GM12878 (cell line): ENCODE results near the gene BCAN. TPM values are rescaled to one million over a fixed set of nuclear protein-coding genes. Genes with fewer than 3 reads are reported as not detected.

ENCODE experiments used
- ATAC-seq: fragments of 200-7000 bp; cut with Tn5 transposase; 3 replicates; pipeline ENCODE4 v1.9.1; 2020; ENCODE audit warnings: mild to moderate bottlenecking, moderate library complexity
- BruUV-seq: library from RNA; stranded (reverse); fragments of 400-500 nt; replicated peaks from 2 replicates; lab custom pipeline; 2021; lab: Mats Ljungman, UMichigan
- CTCF ChIA-PET: fragments of 300-600 bp; sonication (Branson Sonifier 250); formaldehyde crosslinking; extraction: SDS; loops from one replicate; lab custom pipeline; 2021; ENCODE audit warnings: inconsistent platforms; lab: Yijun Ruan, JAX
- POLR2A ChIA-PET: fragments of 350-600 bp; formaldehyde crosslinking; extraction: SDS; loops from one replicate; lab custom pipeline; 2021; ENCODE audit warnings: inconsistent platforms; lab: Charles Lee
- RAD21 ChIA-PET: fragments of 300-600 bp; sonication (Branson Sonifier 250); formaldehyde crosslinking; loops from one replicate; lab custom pipeline; 2023; ENCODE audit warnings: antibody characterized with exemption; ENCODE audit not compliant: unreplicated experiment; lab: Charles Lee
- SMC1A ChIA-PET: fragments of 300-600 bp; sonication (Branson Sonifier 250); formaldehyde crosslinking; loops from one replicate; lab custom pipeline; 2023; ENCODE audit not compliant: unreplicated experiment, uncharacterized antibody; lab: Charles Lee
- DNase-seq: peaks from one replicate; pipeline ENCODE4 v3.0.0-alpha.2; 2011; ENCODE audit warnings: low read depth, low spot score
- FAIRE-seq: peaks from 3 replicates; lab custom pipeline; 2011; peaks lifted over from hg19 to GRCh38; lab: Jason Lieb, UNC
- H2AFZ ChIP-seq: 2 replicates; pipeline ENCODE4 v1.6.0; 2011; ENCODE audit warnings: low read depth, low read length, control low read depth; ENCODE audit not compliant: control insufficient read depth
- H3K27ac ChIP-seq: 2 replicates; pipeline ENCODE4 v1.5.1; 2011; ENCODE audit warnings: control low read depth; ENCODE audit not compliant: control insufficient read depth, insufficient read depth
- H3K27me3 ChIP-seq, 2 experiments: replicated peaks in 1 of 2; 2 replicates each; pipeline versions ENCODE4 v1.6.0 to v1.6.1; 2011; ENCODE audit warnings: low read length in 1 of 2; ENCODE audit not compliant: control insufficient read depth in 2 of 2, insufficient read depth in 2 of 2
- H3K36me3 ChIP-seq, 2 experiments: 2 replicates each; pipeline ENCODE4 v1.5.1; 2011; ENCODE audit warnings: low read length in 1 of 2; ENCODE audit not compliant: control insufficient read depth in 2 of 2, insufficient read depth in 2 of 2
- H3K4me1 ChIP-seq: 2 replicates; pipeline ENCODE4 v1.6.1; 2011; ENCODE audit warnings: mild to moderate bottlenecking, low read length, moderate library complexity, mixed read lengths; ENCODE audit not compliant: control insufficient read depth, insufficient read depth
- H3K4me2 ChIP-seq: 2 replicates; pipeline ENCODE4 v1.6.0; 2011; ENCODE audit warnings: control low read depth; ENCODE audit not compliant: control insufficient read depth, insufficient read depth
- H3K4me3 ChIP-seq: fragments of 200-600 bp; sonication (generic); 2 replicates; pipeline ENCODE4 v1.5.1; 2016
- H3K79me2 ChIP-seq: 2 replicates; pipeline ENCODE4 v1.6.0; 2011; ENCODE audit warnings: low read length; ENCODE audit not compliant: control insufficient read depth, insufficient read depth
- H3K9ac ChIP-seq: 2 replicates; pipeline ENCODE4 v1.8.0; 2011; ENCODE audit warnings: low read length, control low read depth, mixed read lengths; ENCODE audit not compliant: control insufficient read depth, insufficient read depth
- H3K9me3 ChIP-seq: replicated peaks from 3 replicates; pipeline ENCODE4 v1.5.1; 2011; ENCODE audit warnings: mild to moderate bottlenecking, low read length; ENCODE audit not compliant: control insufficient read depth, insufficient read depth
- H4K20me1 ChIP-seq: 2 replicates; pipeline ENCODE4 v1.6.0; 2011; ENCODE audit not compliant: control insufficient read depth, insufficient read depth
- RAD51 ChIP-seq: fragments of 450-650 bp; IDR thresholded peaks from 2 replicates; pipeline ENCODE4 v1.6.1; 2016; ENCODE audit warnings: moderate library complexity, mild to moderate bottlenecking, inconsistent platforms
- RELA ChIP-seq: fragments of 450-650 bp; IDR thresholded peaks from 2 replicates; pipeline ENCODE4 v1.8.0; 2014; ENCODE audit warnings: borderline replicate concordance; ENCODE audit not compliant: partially characterized antibody
- SMARCA5 ChIP-seq: fragments of 450-650 bp; IDR thresholded peaks from 2 replicates; pipeline ENCODE4 v1.6.1; 2017; ENCODE audit warnings: mild to moderate bottlenecking
- ZBTB11 ChIP-seq: fragments of 450-650 bp; formaldehyde crosslinking; IDR thresholded peaks from 2 replicates; pipeline ENCODE4 v1.5.0; 2022; ENCODE audit warnings: mild to moderate bottlenecking, missing genetic modification characterization
- ZBTB40 ChIP-seq: fragments of 450-650 bp; IDR thresholded peaks from 2 replicates; pipeline ENCODE4 v1.6.1; 2016; ENCODE audit warnings: mild to moderate bottlenecking, moderate library complexity, borderline replicate concordance
- WGBS: methylation state at CpG from one replicate; pipeline ENCODE4 v1.1.6; 2016; ENCODE audit warnings: low lambda C conversion rate; ENCODE audit not compliant: insufficient replicate concordance, insufficient coverage; ENCODE audit errors: missing lambda C conversion rate; 5-methylcytosine and 5-hydroxymethylcytosine counted together
- in situ Hi-C: fragments of 300-500 bp; cut with MboI; formaldehyde crosslinking; loops from 9 replicates; pipeline ENCODE4 v1.14.3; 2018; ENCODE audit warnings: mixed read lengths
- intact Hi-C: fragments of 100-400 bp; cut with micrococcal nuclease; formaldehyde crosslinking; loops from one replicate; pipeline ENCODE4 v1.14.2; 2022; ENCODE audit not compliant: unreplicated experiment
- polyA plus RNA-seq, 11 experiments: library from polyadenylated mRNA; depleted of rRNA in 4 of 11; unstranded in 6 of 11; stranded (reverse) in 5 of 11; fragments of >200 nt; fragmentation: Nextera tagmentation in 4 of 11; fragmentation: Illumina TruSeq in 1 of 11; extraction: Ambion mirVana in 4 of 11; extraction: Trizol in 1 of 11; gene quantifications; 1 replicate in 1 of 11; 2 replicates in 10 of 11; pipeline versions ENCODE4 v1.2.1 to v1.2.3, GENCODE V29; 2011 to 2016; ENCODE audit warnings: inconsistent platforms in 2 of 11, missing spikeins in 2 of 11, low read depth in 1 of 11
- total RNA-seq, 4 experiments: library from RNA; depleted of rRNA in 3 of 4; stranded (reverse); fragments of >200 nt in 3 of 4; fragmentation: Illumina TruSeq in 1 of 4; extraction: Trizol in 1 of 4; gene quantifications; 2 replicates each; pipeline versions ENCODE4 v1.2.1 to v1.2.3, GENCODE V29; 2013 to 2021

The BCAN gene
- total and polyA plus RNA-seq, 10 of the 15 experiments (the other 5 are each of a cell fraction or from before 2014, with no cell fraction given) = 0.05 to 1.3 (median 0.18) TPM; not detected in 1

- no peaks in the 10 kb centered on the region for H3K9me3 ChIP-seq
- H3K27me3 ChIP-seq = peaks cover 18 to 33% of the 10 kb centered on the region in 2 experiments
- FAIRE-seq (no peak), ATAC-seq (no peak), DNase-seq (no peak)
- H2AFZ ChIP-seq = no peak overlapping the region
- H4K20me1 ChIP-seq = peaks cover 4% of the 10 kb centered on the region; the same call in 1 of the 2 replicates
- in situ Hi-C loops = loop anchor here (5.0 kb wide), 1 partner anchor 172 kb away; the partner anchor contains the start of gene NTRK1
- H3K9ac ChIP-seq = no peak overlapping the region
- H3K79me2 ChIP-seq = no peaks in the 10 kb centered on the region
- ChIA-PET RAD21 (interaction anchor here (0.6 to 10.2 kb wide), 32 partner anchors 10 to 475 kb away, joined by 3 to 173 read pairs (median 5); partner anchors contain the start of genes CRABP2, INSRR, ISG20L2 and METTL25B), CTCF (interaction anchor here (0.6 to 11.1 kb wide), 53 partner anchors 8 to 1116 kb away, joined by 3 to 433 read pairs (median 5); partner anchors contain the start of genes CRABP2, HAPLN2, HDGF and INSRR)
- no peaks in the 10 kb centered on the region for H3K36me3 ChIP-seq
- no peak overlapping the region for H3K27ac ChIP-seq
- no peak overlapping the region for H3K4me3 ChIP-seq
- no peak overlapping the region for H3K4me2 ChIP-seq
- 26% methylated on average over 9 of the region's 10 CpGs for WGBS
- no peak for TF ChIP-seq RELA
- 0 out of 2 replicates have a peak, but pooled peaks have one; percentile 50 for TF ChIP-seq SMARCA5
- TF ChIP-seq RAD51 = no peak
- TF ChIP-seq, all 136 proteins: peak for 1
- ChIA-PET SMC1A (interaction anchor here (0.6 to 4.0 kb wide), 25 partner anchors 9 to 242 kb away, joined by 3 to 168 read pairs (median 5); partner anchors contain the start of genes CRABP2, ISG20L2, METTL25B and NTRK1), POLR2A (interaction anchor here (1.1 to 3.1 kb wide), 3 partner anchors 36 to 172 kb away, joined by 4 to 21 read pairs (median 4); no protein-coding TSS in a partner anchor)
- intact Hi-C loops = loop anchor here (1.0 kb wide), 3 partner anchors 36 to 200 kb away; partner anchors contain the start of gene NTRK1
- no peaks in the 10 kb centered on the region for H3K4me1 ChIP-seq
- BruUV-seq = no TSS peak
These were observed 48.2 kb downstream of the BCAN start for GRCh38 chr1:156689953-156690674.

- Histone ChIP-seq H4K20me1 (peaks cover 4% of the 10 kb centered on the region; the same call in 1 of the 2 replicates), H3K4me2 (no peak overlapping the region), H3K27ac (no peak overlapping the region), H3K9me3 (no peaks in the 10 kb centered on the region), H3K36me3 (no peaks in the 10 kb centered on the region), H3K9ac (no peak overlapping the region), H3K79me2 (no peaks in the 10 kb centered on the region), H3K27me3 (peaks cover 18 to 33% of the 10 kb centered on the region in 2 experiments), H3K4me3 (no peak overlapping the region), H2AFZ (no peak overlapping the region), H3K4me1 (no peaks in the 10 kb centered on the region)
- intact Hi-C loops = no loop called here
- RAD21 ChIA-PET = interaction anchor here (0.6 to 10.2 kb wide), 10 partner anchors 10 to 199 kb away, joined by 4 to 173 read pairs (median 6); partner anchors contain the start of genes CRABP2, INSRR, ISG20L2 and METTL25B
- no peak for ATAC-seq
- in situ Hi-C loops = no loop called here
- no TSS peak for BruUV-seq
- POLR2A ChIA-PET = interaction anchor here (1.4 to 3.1 kb wide), 2 partner anchors 36 to 91 kb away, joined by 4 to 21 read pairs; no protein-coding TSS in a partner anchor
- DNase-seq = no peak
- WGBS = 31% methylated on average over 8 of the region's 8 CpGs
- CTCF ChIA-PET = interaction anchor here (0.7 to 11.1 kb wide), 28 partner anchors 8 to 383 kb away, joined by 3 to 433 read pairs (median 10); partner anchors contain the start of genes CRABP2, HDGF, INSRR and ISG20L2
- FAIRE-seq = no peak
- SMC1A ChIA-PET = interaction anchor here (0.7 to 4.0 kb wide), 12 partner anchors 9 to 200 kb away, joined by 3 to 168 read pairs (median 5); partner anchors contain the start of genes ISG20L2, METTL25B and NTRK1
- TF ChIP-seq ZBTB11 (CRISPR knock-in tag) (no peak), ZBTB40 (no peak)
These were observed 48.7 kb downstream of the BCAN start for GRCh38 chr1:156690675-156691036.
